HG03095 (cell line): ENCODE data around the gene CD80.
"Not testable (repeated sequence)": the region's sequence is repeated elsewhere in the genome, so short reads cannot be mapped to it uniquely, and the experiment has no call there.

Experiments
- ATAC-seq: cut with Tn5 transposase; IDR thresholded peaks from one replicate; pipeline ENCODE4 v1.9.1; 2021; ENCODE audit warnings: moderate library complexity; ENCODE audit not compliant: unreplicated experiment

The CD80 gene, protein sequence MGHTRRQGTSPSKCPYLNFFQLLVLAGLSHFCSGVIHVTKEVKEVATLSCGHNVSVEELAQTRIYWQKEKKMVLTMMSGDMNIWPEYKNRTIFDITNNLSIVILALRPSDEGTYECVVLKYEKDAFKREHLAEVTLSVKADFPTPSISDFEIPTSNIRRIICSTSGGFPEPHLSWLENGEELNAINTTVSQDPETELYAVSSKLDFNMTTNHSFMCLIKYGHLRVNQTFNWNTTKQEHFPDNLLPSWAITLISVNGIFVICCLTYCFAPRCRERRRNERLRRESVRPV

DNA sequence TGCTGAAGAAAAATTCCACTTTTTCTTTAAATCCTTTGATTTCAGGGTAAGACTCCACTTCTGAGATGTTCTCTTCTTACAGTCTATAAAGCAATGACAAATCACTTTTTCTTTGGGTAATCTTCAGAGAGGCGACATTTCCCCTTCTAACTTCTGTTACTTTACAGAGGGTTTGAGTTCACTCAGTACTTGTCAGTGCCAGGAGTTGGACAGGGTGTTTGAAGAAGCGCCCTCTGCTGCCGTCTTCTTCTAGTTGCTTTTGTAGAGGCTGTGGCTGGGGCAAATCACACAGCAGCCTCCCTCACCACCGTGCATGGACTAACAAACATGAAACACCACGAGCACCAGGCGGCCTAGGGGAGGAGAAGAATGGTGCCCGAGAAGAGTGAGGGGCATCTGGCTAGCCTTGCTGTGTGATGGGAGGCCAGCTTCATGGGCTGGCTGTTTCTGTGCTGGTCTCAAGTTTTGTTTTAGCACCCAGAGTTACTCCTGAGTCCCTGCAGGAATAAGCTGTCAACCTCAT lies at the start of gene CD80:
CD80 (minus strand) TSS at position 174 of the 523 bp plus-strand sequence. CDS start 1,886 bp downstream, outside the sequence.
- peak; percentile 51 for ATAC-seq

DNA sequence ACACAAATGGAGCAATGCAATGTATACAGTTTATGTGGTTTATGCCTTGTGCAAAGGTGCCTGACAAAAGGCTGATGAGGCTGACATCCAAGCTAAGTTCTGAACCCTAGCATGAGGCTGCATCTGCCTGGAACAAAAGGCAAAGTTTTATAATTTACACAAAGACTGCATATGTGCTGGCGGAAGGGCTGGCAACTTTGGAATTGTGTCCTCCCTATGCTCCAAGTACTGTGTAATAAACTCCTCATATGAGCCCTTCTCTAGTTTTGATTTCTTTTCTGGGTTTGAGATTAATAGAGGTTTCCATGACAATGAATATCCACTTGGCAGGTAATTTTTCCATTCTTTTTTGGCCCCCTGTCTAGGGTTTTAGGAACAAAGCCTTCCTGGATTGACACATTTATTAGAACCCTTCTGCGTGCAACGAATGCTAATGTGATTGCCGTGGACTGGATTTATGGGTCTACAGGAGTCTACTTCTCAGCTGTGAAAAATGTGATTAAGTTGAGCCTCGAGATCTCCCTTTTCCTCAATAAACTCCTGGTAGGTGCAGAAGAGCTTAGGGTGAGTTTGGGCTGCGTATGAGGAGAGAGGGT lies 49.1 kb upstream of the CD80 start:
- no peak for ATAC-seq

DNA sequence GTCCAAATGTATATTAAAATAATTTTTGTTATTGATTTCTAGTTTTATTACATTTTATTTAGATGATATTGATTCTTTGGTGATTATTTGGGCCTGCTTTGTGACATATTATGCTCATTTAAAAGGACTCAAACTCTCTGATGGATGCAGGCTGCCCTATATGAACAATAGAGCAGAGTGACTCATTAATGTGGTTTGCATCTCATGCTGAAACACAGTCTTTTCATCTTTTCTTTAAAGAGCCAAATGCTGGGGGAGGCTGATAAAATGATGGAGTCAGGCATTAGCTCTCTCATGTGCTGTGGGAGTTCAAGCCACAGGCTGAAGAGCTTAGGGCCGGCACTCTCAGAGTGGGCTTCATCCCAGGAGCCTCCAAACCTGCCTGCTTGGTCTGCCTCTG lies 45.5 kb upstream of the CD80 start:
- no peak for ATAC-seq

DNA sequence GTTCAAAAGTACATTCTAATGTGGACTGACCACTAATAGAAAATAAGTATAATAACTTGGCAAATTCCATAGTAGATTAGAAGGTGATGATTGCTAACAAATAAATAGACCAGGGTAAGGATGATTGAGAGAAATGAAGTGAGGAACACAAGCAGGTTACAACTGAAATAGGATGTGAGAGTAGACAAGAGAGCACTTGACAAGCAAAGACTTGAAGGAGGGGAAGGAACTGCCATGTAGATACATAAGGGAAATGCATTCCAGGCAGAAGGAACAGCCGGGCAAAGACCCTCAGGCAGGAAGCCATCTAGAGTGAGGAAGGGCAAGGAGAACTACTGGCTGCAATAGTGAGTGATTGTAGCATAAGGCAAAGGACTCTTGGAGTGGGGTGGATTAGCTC lies 43.3 kb upstream of the CD80 start:
- no peak for ATAC-seq

DNA sequence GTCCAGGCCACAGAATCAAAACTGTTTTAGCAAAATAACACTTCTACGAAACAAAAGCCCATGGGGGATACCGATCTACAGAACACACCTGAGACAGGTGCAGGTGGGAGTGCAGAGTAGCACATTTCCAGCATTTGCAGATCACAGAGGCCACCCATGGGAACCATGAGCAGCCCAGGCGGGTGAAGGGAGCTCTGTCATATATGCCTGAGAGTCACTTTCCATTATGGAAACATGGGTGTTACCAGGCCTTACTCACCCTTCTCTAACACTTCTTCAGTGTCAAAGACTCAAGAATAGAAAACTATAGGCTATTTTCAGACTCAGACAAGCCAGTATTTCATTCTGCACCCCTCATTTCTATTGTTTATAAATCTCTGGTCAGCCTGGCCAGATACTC lies 41.7 kb upstream of the CD80 start:
- no peak for ATAC-seq

DNA sequence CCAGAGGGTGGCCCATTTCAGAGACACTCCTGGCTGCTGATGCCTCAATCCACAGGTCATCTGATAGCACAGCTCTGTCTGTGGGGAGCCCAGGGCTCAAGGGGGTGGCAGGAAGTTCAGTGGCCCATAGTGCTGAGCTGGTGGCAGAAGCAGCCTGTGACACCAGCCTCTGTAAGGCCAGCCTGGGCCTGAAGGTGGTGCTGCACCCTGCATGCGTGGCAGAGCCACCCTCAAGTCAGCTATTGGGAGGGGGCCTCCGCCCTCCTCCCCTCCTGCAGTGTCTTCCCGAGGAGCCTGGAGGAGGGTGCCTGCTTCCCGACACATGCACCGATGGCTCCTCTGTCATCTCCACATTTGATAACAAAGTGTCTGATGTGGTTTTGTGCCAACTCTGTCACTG lies 41.3 kb upstream of the CD80 start:
- peak; percentile 60 for ATAC-seq

DNA sequence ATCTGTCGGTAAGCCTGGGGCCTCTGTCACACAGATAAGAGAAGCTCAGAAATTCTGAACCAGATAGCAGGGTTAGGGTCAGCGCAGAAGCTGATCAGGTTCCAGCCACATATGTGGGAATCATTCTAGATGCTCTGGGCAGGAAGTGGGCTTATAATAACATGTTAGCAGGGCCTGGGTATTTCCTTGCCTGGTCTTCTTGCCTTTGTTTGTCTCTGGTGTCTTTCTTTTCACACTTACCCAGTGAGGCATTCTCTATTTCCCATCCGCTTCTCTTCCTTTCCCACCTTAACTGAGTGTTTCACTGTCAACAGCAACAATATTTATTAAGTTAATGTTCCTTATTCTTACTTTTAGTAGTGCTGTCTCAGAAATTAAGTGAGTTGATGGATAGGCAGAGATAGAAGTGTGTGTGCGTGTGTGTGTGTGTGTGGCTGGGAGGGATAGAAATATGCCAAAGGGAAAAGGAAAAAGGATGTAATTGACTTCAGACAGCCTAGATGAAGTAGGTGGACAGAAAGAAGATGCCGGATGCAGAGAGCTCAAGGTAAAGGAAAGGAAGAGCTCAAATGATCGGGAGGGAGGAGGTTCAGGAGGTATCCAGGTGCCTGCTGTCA lies 40.3 kb upstream of the CD80 start:
- no peak for ATAC-seq

DNA sequence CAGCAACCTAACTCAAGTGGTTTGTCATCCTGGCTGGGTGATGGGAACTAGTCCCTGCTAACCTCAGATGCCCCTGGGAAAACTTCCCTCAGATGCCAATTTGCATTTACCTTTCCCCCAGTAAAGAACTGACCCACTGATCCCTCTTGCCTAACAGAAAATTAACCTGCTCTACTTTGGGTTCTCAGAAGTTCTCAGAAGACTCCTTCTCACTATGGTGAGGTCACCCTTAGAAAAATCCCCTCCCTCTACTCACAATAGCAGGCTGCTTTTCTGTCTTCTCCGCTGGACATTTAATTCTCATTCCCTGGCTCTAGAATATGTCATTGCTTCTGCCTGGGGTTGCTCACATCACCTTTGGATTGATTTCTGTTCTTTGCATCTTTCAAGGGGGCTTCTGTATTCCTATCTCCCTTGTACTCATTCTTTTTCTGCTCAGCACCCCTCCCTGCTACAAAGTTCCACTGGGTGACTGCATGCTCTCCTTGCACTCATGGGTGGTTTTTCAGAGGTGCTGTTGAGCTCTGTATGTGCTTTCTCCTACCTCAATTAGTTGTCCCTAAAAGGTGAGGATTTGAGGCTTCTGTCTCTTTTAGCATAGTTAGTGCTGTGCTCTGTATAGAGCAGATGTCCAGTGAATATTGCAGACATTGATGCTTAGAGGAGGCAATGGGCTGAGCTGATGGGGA lies 39.1 kb upstream of the CD80 start:
- ATAC-seq: peak; percentile 53

DNA sequence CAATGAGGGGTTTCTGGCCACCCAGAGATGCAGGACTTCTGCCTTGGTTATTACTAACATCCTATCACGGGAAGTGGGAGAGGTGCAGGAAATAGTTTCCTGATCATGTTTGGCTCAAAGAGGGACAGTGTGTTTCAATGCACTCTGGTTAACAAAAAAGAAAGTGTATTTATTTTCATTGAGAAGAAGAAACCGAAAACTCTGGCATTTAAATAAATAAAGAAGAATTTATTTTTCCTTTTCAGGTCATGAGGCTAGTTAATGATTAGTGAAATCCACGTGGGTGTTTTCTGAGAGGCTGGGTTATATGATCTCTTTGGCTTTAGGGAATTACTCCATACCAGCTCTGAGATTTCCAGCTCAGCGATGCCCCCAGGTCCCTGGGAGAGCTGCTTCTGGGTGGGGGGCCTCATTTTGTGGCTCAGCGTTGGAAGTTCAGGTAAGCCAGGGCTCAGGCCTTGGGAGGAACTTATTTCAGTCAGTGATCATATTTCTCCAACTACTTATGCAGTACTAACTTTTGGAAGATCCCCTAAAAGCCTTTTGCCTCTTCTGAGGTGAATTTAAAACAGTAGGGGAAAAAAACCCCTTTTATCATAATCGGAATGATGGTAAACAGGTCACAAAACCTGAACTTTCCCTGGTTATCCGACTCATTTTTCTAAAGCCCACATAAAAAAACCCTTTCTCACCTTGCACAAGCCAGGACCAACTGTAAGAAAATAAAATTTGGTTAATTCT lies 38.3 kb upstream of the CD80 start, which contains the start of gene PLA1A:
PLA1A (plus strand) TSS at position 338 of the 741 bp plus-strand sequence; CDS start at position 367, 29 bp downstream.
- ATAC-seq: no peak

DNA sequence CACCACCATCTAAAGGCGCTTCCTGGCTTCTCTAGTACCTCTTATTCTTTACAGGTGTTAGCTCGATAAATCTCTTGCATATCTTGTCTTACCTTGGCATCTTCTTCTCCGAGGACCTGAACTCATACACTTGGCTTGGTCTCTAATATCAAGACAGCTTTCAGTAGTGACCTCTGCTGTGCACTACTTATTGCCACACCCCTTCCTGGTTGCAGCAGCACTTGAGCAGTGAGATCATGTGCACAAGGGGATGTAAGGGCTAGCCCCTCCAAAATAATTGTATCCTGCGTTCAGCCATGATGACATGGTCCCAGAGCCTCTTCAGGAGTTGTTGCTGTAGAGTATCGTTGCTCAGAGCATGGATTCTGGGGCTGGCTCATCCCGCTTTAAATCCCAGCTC lies 37.0 kb upstream of the CD80 start:
- no peak for ATAC-seq

DNA sequence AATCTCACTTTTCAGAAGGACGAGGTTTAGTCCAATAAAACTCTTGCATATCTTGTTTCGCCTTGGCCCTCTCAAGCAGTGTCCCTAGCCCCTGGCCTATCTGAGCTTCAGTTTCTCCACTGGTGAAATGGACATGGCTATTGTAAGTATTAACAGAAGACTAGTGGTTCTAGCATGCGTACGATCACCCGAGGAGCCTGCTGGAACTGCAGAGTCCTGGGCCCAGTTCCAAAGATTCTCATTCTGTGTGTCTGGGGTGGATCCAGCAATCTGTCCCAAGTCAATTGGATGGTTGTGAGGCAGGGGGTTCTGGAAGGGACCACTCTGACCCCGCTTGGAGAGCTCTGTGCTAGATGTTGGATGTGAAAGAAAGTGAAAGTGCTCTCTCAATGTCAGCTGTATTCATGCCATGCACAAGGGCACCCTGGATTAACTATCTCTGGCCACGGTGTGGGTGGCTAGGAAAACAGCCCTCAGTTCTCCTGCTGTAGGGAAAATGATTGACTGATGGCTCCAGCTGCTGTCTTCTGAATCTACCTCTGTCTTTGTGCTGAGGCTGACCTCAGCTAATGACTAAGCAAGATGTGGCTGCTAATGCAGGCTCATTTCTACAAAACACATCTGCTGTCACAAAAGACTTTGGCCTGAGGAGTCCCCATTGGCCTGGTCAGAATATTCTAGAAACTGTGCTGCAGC lies 36.4 kb upstream of the CD80 start:
- ATAC-seq: no peak

DNA sequence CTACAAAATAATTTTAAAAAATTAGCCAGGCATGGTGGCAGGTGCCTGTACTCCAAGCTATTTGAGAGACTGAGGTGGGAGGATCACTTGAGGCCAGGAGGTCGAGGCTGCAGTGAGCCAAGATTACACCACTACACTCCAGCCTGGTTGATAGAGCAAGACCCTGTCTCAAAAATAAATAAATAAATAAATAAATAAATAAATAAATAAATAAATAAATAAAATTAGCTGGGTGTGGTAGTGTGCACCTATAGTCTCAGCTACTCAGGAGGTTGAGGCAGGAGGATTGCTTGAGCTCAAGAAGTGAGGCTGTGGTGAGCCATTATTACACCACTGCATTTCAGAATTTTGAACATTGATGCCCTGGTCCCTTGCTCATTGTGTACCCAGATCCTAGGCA lies 35.5 kb upstream of the CD80 start:
- ATAC-seq: not testable (repeated sequence)

DNA sequence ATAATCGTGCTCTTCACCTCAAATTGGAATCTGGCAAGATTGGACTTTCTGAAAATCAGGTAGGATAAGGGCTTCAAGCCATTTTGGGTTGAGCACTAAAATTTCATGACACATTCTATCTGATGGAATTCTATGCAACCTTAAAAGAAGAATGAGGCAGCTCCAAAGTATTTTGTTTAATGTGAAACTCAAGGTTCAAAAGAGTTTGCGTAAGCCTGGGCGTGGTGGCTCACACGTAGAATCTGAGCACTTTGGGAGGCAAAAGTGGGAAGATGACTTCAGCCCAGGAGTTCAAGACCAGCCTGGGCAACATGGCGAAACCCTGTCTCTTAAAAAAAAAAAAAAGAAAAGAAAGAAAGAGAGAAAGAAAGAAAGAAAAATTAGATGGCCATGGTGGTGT lies 34.7 kb upstream of the CD80 start:
- no peak for ATAC-seq

DNA sequence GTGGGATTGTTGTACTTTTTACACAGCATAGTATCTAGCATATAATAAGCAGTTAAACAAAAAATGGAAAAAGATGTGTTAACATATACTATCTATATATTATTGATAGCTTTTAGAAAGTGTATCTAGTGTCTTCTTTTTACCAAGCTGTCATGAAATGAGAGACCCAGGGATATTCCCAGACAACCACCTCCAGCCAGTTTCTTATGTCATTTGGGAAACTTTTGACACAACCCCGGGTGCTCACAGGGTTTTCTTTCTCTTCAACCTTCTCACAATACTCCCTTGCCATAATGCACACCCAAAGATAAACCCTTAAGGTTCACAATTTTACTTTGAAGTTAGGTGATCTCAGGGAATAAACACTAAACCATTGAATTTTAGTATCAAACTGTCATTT lies 33.4 kb upstream of the CD80 start:
- ATAC-seq: no peak

DNA sequence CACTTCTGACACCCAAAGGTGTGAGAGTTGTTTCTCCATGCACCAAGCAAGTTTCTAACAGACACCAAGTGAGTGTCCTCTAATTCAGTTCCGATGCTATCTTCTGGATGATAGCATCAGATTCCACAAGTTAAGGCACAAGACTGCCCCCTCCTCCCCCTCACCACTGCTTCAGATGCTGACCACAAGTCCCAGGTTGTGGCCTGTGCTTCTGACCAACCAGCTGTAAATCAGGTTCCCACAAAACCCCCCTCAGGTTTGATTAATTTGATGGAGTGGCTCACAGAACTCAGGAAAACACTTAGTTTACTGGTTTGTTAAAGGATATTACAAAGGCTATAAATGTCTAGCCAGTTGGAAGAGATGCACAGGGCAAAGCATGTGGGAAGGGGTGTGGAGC lies 31.3 kb upstream of the CD80 start:
- no peak for ATAC-seq

DNA sequence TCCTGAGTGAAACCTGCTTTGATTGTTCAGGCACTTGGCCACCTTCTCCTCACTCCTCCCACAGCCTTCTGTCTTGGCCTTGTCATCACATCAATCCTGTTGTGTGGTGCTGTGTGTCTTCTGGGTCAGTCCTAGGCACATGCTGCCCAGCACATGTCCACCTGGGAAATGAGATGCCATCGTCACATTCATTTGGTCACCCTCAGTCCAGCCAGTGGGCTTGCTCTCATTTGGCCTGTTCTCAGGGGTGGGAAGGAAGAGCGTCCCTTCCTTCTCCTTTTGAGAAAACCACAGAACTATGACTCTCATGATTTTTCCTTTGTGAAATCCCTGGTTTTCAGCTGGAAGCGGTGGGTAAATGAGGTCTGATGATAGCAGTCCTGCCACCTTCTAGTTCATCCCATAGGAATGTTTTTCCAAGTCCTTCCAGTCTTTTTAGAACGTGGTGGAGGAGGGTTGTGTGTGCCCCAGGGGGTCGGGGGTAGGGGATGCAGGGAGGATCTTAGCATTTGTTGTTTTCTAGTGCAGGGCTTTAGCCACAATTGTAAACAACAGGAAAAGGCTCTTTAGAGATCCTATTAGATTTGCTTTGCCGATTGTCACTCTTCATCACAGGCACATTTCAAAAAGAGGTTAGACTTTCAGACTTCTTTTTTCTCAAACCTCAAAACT lies 29.8 kb upstream of the CD80 start:
- no peak for ATAC-seq

DNA sequence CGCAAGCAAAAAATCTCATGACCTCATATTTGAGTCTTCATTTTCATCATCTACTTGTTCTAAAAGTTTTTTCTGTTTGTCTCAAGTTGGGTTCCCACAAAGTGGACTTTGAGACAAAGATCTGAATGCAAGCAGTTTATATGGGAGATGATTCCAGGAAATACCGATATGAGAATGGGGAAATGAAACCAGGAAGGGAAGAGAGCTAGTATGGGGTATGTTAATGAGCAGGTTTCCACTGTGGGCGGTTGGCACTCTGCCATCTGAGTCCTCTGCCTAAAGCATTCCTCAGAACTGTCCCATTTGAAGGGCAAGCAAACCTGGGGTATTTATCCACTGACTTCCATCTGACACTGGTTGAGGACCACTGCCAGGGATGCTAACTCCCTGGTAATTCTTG lies 28.7 kb upstream of the CD80 start:
- no peak for ATAC-seq

DNA sequence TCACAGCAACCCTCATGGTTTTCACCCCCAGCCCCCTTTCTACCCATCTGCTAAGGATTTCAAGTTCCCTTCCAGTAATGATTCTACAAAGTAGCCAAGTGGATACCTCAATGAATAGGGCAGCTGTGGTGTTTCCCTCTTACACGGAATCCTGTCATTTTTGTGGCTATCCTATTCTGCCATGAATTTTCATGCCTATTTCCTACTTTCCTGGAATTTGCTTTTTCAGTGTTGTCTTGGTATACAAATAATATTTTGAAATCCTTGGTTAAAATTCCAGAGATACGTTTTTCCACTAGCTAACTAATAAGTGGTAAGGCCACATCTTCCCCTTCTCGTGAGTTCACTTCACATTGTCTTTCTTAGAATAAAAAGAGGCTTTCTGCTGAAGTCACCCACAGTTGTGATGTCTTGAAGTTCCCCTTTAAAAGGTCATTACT lies 27.3 kb upstream of the CD80 start:
- no peak for ATAC-seq

DNA sequence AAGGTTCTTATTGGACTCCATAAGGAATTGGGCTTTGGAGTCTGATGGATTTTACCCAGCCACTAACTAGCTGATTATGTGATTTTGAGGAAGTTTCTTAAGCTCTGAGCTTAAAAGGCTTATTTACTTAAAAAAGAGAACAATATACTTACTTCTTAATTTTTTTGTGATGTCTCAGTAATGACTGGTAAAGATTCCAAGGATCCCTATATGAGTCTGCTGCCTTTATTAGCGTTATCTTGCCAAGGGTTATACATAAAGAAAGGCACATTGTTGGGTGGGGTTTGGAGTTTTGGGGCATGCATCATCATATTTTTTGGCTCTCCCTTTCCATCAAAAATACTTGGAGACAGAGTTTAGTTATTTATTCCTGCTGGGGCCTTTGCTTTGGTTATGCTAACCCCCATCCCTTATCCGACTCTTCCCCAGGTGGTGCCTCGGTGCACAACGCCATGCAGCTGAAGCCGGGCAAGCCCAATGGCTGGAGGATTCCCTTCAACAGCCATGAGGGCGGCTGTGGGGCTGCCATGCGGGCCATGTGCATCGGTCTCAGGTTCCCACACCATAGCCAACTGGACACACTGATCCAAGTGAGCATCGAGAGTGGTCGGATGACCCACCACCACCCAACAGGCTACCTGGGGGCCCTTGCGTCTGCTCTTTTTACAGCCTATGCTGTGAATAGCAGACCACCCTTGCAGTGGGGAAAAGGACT lies 26.6 kb upstream of the CD80 start:
- no peak for ATAC-seq
